Calu3 (cell line): ENCODE measurements around the gene CCNO. TPM values are rescaled to one million over a fixed set of nuclear protein-coding genes. Genes with fewer than 3 reads are reported as not detected.

Experiments
- BruUV-seq: library from RNA; stranded (reverse); fragments of 400-500 nt; replicated peaks from 2 replicates; lab custom pipeline; 2021; lab: Mats Ljungman, UMichigan
- CTCF ChIA-PET: fragments of 300-600 bp; sonication (Branson Sonifier 250); formaldehyde crosslinking; loops from one replicate; lab custom pipeline; 2022; ENCODE audit warnings: antibody characterized with exemption; lab: Charles Lee
- DNase-seq: peaks from one replicate; pipeline ENCODE4 v3.0.0; 2022
- H3K27ac Mint-ChIP-seq: one replicate; pipeline ENCODE4 v1.8.0; 2022; ENCODE audit warnings: mixed read lengths; ENCODE audit not compliant: unreplicated experiment
- H3K27me3 Mint-ChIP-seq: one replicate; pipeline ENCODE4 v1.8.0; 2022; ENCODE audit warnings: mixed read lengths; ENCODE audit not compliant: unreplicated experiment
- H3K36me3 Mint-ChIP-seq: one replicate; pipeline ENCODE4 v1.8.0; 2022; ENCODE audit warnings: mild to moderate bottlenecking, moderate library complexity, mixed read lengths; ENCODE audit not compliant: insufficient read depth, unreplicated experiment
- H3K4me1 Mint-ChIP-seq: one replicate; pipeline ENCODE4 v1.8.0; 2022; ENCODE audit warnings: mild to moderate bottlenecking, low read depth, mixed read lengths; ENCODE audit not compliant: unreplicated experiment
- H3K4me3 Mint-ChIP-seq: one replicate; pipeline ENCODE4 v1.8.0; 2022; ENCODE audit warnings: mild to moderate bottlenecking, low read depth, moderate library complexity, mixed read lengths; ENCODE audit not compliant: unreplicated experiment
- H3K9me3 Mint-ChIP-seq: one replicate; pipeline ENCODE4 v1.8.0; 2022; ENCODE audit warnings: low read depth, mixed read lengths; ENCODE audit not compliant: unreplicated experiment
- intact Hi-C: fragments of 100-400 bp; cut with micrococcal nuclease; formaldehyde crosslinking; loops from one replicate; pipeline ENCODE4 v1.10.0; 2022; ENCODE audit not compliant: unreplicated experiment
- total RNA-seq: library from RNA; stranded (reverse); gene quantifications from 2 replicates; pipeline ENCODE4 v1.2.3, GENCODE V29; 2022
- TF ChIP-seq, protein P1 (sequence below): fragments of 200-600 bp; IDR thresholded peaks from one replicate; pipeline ENCODE4 v1.8.0; 2022; ENCODE audit warnings: antibody characterized with exemption; ENCODE audit not compliant: unreplicated experiment

CCNO gene
- total RNA-seq, 1 experiment from 2014 or later: 10.1 TPM

GRCh38 chr5:55234121-55234700 lies 803 bp upstream of the CCNO start:
- Mint-ChIP-seq H3K27me3 (no peaks in the 10 kb centered on the region), H3K4me1 (peaks cover 7% of the 10 kb centered on the region), H3K4me3 (peak overlapping the region; percentile 93), H3K9me3 (no peaks in the 10 kb centered on the region), H3K27ac (peak overlapping the region; percentile 78), H3K36me3 (peaks cover 49% of the 10 kb centered on the region)
- TSS peak; percentile 32 for BruUV-seq
- DNase-seq: peak; percentile 46
- TF ChIP-seq, protein P1, sequence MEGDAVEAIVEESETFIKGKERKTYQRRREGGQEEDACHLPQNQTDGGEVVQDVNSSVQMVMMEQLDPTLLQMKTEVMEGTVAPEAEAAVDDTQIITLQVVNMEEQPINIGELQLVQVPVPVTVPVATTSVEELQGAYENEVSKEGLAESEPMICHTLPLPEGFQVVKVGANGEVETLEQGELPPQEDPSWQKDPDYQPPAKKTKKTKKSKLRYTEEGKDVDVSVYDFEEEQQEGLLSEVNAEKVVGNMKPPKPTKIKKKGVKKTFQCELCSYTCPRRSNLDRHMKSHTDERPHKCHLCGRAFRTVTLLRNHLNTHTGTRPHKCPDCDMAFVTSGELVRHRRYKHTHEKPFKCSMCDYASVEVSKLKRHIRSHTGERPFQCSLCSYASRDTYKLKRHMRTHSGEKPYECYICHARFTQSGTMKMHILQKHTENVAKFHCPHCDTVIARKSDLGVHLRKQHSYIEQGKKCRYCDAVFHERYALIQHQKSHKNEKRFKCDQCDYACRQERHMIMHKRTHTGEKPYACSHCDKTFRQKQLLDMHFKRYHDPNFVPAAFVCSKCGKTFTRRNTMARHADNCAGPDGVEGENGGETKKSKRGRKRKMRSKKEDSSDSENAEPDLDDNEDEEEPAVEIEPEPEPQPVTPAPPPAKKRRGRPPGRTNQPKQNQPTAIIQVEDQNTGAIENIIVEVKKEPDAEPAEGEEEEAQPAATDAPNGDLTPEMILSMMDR: no peak
- CTCF ChIA-PET: interaction anchor here (0.8 to 1.9 kb wide), 3 partner anchors 47 to 75 kb away, joined by 3 to 6 read pairs (median 3); partner anchors contain the start of genes DHX29, GPX8 and MTREX
- intact Hi-C loops: loop anchor here (5.0 kb wide), 3 partner anchors 47 to 73 kb away; partner anchors contain the start of genes CDC20B, DHX29 and MTREX

- H3K4me3 Mint-ChIP-seq: peak overlapping the region; percentile 93
- CTCF ChIA-PET: interaction anchor here (0.5 to 1.9 kb wide), 6 partner anchors 9 to 618 kb away, joined by 3 to 6 read pairs (median 4); no protein-coding TSS in a partner anchor
- TF ChIP-seq, protein P1: no peak
- peaks cover 56% of the 10 kb centered on the region for H3K36me3 Mint-ChIP-seq
- BruUV-seq: TSS peak; percentile 76
- peak overlapping the region; percentile 88 for H3K27ac Mint-ChIP-seq
- H3K27me3 Mint-ChIP-seq: no peaks in the 10 kb centered on the region
- intact Hi-C loops: loop anchor here (5.0 kb wide), 3 partner anchors 45 to 75 kb away; partner anchors contain the start of genes CDC20B, DHX29 and MTREX
- no peaks in the 10 kb centered on the region for H3K9me3 Mint-ChIP-seq
- DNase-seq: peak; percentile 68
- peaks cover 18% of the 10 kb centered on the region for H3K4me1 Mint-ChIP-seq
These were observed 980 bp downstream of the CCNO start for GRCh38 chr5:55232271-55232984.

- intact Hi-C loops: loop anchor here (5.0 kb wide), 3 partner anchors 45 to 75 kb away; partner anchors contain the start of genes CDC20B, DHX29 and MTREX
- CTCF ChIA-PET: interaction anchor here (0.6 to 1.4 kb wide), 4 partner anchors 9 to 619 kb away, joined by 3 to 4 read pairs (median 3); no protein-coding TSS in a partner anchor
- peaks cover 61% of the 10 kb centered on the region for H3K36me3 Mint-ChIP-seq
- no peaks in the 10 kb centered on the region for H3K27me3 Mint-ChIP-seq
- no peaks in the 10 kb centered on the region for H3K9me3 Mint-ChIP-seq
- peaks cover 18% of the 10 kb centered on the region for H3K4me1 Mint-ChIP-seq
- BruUV-seq: no TSS peak
- no peak for DNase-seq
- peak overlapping the region; percentile 88 for H3K27ac Mint-ChIP-seq
- H3K4me3 Mint-ChIP-seq: peak overlapping the region; percentile 93
- TF ChIP-seq, protein P1: no peak
These were observed 1.5 kb downstream of the CCNO start for GRCh38 chr5:55231919-55232270.

DNA sequence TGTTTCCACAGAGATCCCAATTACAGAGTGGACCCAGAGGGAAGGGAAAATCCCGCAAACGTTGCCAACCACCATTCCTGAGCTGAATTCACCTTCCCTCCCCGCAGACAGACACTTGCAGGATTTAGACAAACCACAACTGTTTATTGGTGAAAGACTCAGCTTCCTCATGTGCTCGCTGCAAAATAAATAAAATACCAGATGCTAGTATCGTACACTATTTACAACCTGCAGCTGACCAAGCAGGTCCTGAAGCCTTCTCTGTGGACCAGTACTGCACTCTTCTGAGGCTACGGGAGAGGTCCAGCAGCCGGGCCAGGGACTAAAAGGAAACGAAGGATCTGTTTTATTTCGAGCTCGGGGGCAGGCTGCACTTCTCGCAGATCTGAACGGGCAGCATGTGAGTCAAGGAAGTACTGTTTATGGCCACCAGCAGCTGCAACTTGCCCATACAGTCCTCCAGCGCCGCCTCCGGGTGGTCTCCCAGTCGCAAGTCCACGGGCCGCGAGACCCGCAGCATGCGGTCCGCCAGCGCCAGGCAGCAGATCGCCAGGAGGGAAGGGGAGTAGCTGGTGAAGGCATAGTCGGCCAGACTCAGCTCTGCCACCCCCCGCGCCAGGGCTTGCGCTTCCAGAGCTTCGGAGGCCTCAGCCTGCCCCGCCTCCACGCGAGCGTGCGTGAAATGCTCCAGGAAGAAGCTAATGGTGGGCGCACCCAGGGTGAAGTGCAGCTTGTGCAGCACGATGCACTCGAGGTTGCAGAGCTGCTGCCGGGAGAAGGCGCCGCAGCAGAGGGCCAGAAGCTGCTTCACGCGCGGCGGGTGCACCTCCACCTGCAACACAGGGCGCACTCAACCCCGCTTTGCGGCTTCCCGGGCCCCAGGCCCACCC lies 2.1 kb downstream of the CCNO start:
- DNase-seq: peak; percentile 40
- Mint-ChIP-seq H3K9me3 (no peaks in the 10 kb centered on the region), H3K36me3 (peaks cover 68% of the 10 kb centered on the region), H3K4me3 (peak overlapping the region; percentile 93), H3K27ac (peak overlapping the region; percentile 88), H3K4me1 (peaks cover 19% of the 10 kb centered on the region), H3K27me3 (no peaks in the 10 kb centered on the region)
- intact Hi-C loops: loop anchor here (5.0 kb wide), 3 partner anchors 44 to 76 kb away; partner anchors contain the start of genes CDC20B, DHX29 and MTREX
- no TSS peak for BruUV-seq
- TF ChIP-seq, protein P1: no peak
- CTCF ChIA-PET: interaction anchor here (0.7 to 1.4 kb wide), 3 partner anchors 8 to 59 kb away, joined by 3 to 4 read pairs (median 3); no protein-coding TSS in a partner anchor
